Measurements from ENCODE around the gene FRMPD1. TPM values are rescaled to one million over a fixed set of nuclear protein-coding genes. Genes with fewer than 3 reads are reported as not detected.

The FRMPD1 gene
- total and polyA plus RNA-seq, 4 donors, result 0.06 to 0.25 (median 0.06) TPM; not detected in 1

DNA sequence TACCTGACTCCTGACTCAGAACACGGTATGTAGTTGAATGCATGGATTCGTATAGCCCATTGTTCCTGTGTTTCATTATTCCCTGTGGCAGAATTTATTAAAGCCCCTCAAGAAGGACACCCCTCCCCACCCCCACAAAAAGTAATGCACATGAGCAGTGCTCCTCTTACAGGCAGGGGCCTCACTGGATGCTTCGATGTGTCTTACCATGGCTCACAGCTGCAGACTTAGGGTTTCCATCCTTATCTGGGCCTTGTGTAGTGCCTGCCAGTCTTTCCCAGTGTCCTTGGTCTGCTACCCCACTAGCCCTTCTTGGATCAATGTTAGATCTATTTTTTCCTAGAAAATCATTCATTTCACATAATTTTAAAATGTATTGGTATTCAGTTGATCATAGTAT lies 119.2 kb downstream of the FRMPD1 start:
- H3K9me3 ChIP-seq (ENCODE audit: control insufficient read depth in 4 of 4, insufficient read depth in 3 of 4, low read length in 3 of 4), result no peaks in the 10 kb centered on the region
- TF ChIP-seq, protein P1, sequence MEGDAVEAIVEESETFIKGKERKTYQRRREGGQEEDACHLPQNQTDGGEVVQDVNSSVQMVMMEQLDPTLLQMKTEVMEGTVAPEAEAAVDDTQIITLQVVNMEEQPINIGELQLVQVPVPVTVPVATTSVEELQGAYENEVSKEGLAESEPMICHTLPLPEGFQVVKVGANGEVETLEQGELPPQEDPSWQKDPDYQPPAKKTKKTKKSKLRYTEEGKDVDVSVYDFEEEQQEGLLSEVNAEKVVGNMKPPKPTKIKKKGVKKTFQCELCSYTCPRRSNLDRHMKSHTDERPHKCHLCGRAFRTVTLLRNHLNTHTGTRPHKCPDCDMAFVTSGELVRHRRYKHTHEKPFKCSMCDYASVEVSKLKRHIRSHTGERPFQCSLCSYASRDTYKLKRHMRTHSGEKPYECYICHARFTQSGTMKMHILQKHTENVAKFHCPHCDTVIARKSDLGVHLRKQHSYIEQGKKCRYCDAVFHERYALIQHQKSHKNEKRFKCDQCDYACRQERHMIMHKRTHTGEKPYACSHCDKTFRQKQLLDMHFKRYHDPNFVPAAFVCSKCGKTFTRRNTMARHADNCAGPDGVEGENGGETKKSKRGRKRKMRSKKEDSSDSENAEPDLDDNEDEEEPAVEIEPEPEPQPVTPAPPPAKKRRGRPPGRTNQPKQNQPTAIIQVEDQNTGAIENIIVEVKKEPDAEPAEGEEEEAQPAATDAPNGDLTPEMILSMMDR (IDR thresholded peaks at IDR 0.05; ENCODE audit: control extremely low read depth, extremely low read depth), result no peak
- ATAC-seq (ENCODE audit: insufficient read depth, low FRiP score) (no peak), DNase-seq (no peak)
- no peak overlapping the region for H3K9ac ChIP-seq (ENCODE audit: insufficient read depth in 1 of 2, low read length in 2 of 2)
- no peaks in the 10 kb centered on the region for H3K4me1 ChIP-seq (ENCODE audit: control insufficient read depth in 5 of 5, insufficient read depth in 5 of 5, low read length in 5 of 5)
- WGBS, 2 donors, result 96 to 97% methylated on average over 3 of the region's 3 CpGs
- no peak overlapping the region for H3K4me3 ChIP-seq
- H3K27ac ChIP-seq (ENCODE audit: low read depth in 1 of 2, low read length in 1 of 2), result no peak overlapping the region
- peaks cover 5 to 17% (median 8%) of the 10 kb centered on the region in 4 donors for H3K36me3 ChIP-seq (ENCODE audit: control insufficient read depth in 4 of 4, insufficient read depth in 4 of 4, low read length in 4 of 4)
- H3K27me3 ChIP-seq (ENCODE audit: control insufficient read depth in 3 of 3, insufficient read depth in 3 of 3, low read length in 2 of 3), result no peaks in the 10 kb centered on the region

DNA sequence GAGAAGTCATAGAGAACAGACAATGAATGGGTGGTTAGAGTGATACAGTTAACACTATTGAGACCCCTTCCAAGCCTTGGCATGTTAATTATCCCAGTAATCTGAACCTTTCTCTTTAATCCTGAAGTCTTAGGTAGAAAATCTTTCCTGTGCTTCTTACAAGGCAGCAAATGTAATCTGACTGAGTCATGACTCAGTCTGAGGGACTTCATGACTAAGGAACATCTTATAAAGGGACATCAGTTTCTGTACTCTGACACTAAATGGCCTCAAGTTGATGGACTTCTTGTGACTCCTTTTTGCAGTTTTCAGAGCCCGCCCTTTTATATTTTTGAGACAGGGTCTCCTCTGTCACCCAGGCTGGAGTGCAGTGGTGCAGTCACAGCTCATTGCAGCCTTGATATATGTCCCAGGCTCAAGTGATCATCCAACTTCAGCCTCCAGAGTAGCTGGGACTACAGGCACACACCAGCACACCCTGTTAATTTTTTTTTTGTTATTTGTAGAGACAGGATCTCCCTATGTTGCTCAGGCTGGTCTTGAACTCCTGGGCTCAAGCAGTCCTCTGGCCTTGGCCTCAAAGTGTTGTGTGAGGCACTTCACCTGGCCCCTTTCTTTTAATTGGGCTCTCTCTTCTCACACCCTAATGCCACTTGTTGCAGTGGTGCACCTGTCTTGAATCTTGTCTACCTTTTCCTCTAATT lies 124.6 kb downstream of the FRMPD1 start:
- no peaks in the 10 kb centered on the region for H3K9me3 ChIP-seq (ENCODE audit: control insufficient read depth in 4 of 4, insufficient read depth in 3 of 4, low read length in 3 of 4)
- 95 to 100% methylated on average over 1 of the region's 1 CpG for WGBS, 2 donors
- no peak overlapping the region for H3K9ac ChIP-seq (ENCODE audit: insufficient read depth in 1 of 2, low read length in 2 of 2)
- TF ChIP-seq, protein P1 (IDR thresholded peaks at IDR 0.05; ENCODE audit: control extremely low read depth, extremely low read depth), result no peak
- DNase-seq, result no peak
- no peak overlapping the region for H3K4me3 ChIP-seq
- no peak for ATAC-seq (ENCODE audit: insufficient read depth, low FRiP score)
- H3K27me3 ChIP-seq (ENCODE audit: control insufficient read depth in 3 of 3, insufficient read depth in 3 of 3, low read length in 2 of 3), result no peaks in the 10 kb centered on the region
- peaks cover 10 to 24% (median 20%) of the 10 kb centered on the region in 4 donors for H3K36me3 ChIP-seq (ENCODE audit: control insufficient read depth in 4 of 4, insufficient read depth in 4 of 4, low read length in 4 of 4)
- H3K27ac ChIP-seq (ENCODE audit: low read depth in 1 of 2, low read length in 1 of 2), result no peak overlapping the region
- no peaks in the 10 kb centered on the region for H3K4me1 ChIP-seq (ENCODE audit: control insufficient read depth in 5 of 5, insufficient read depth in 5 of 5, low read length in 5 of 5)

DNA sequence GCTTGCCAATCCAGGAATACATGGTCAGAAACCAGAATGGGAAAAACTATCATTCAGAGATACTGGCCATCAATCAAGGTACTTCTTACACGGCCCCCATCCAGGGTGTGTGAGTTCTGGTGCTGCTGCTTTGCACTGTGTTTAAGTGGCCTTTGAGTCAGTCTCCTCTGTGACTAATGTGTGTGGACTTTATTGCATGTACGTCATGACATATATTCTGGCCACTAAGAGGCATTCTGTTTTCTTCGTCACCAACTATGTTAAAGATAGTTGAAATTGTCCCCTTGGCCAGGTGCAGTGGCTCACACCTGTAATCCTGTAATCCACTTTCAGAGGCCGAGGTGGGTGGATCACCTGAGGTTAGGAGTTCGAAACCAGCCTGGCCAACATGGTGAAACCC lies 125.6 kb downstream of the FRMPD1 start:
- TF ChIP-seq, protein P1 (IDR thresholded peaks at IDR 0.05; ENCODE audit: control extremely low read depth, extremely low read depth), result no peak
- no peak for ATAC-seq (ENCODE audit: insufficient read depth, low FRiP score)
- peaks cover 17 to 27% (median 23%) of the 10 kb centered on the region in 4 donors for H3K36me3 ChIP-seq (ENCODE audit: control insufficient read depth in 4 of 4, insufficient read depth in 4 of 4, low read length in 4 of 4)
- H3K4me3 ChIP-seq, result no peak overlapping the region
- no peaks in the 10 kb centered on the region for H3K4me1 ChIP-seq (ENCODE audit: control insufficient read depth in 5 of 5, insufficient read depth in 5 of 5, low read length in 5 of 5)
- no peak overlapping the region for H3K9ac ChIP-seq (ENCODE audit: insufficient read depth in 1 of 2, low read length in 2 of 2)
- DNase-seq, result no peak
- no peak overlapping the region for H3K27ac ChIP-seq (ENCODE audit: low read depth in 1 of 2, low read length in 1 of 2)
- H3K27me3 ChIP-seq (ENCODE audit: control insufficient read depth in 3 of 3, insufficient read depth in 3 of 3, low read length in 2 of 3), result no peaks in the 10 kb centered on the region
- H3K9me3 ChIP-seq (ENCODE audit: control insufficient read depth in 4 of 4, insufficient read depth in 3 of 4, low read length in 3 of 4), result no peaks in the 10 kb centered on the region
- WGBS, 2 donors, result 91 to 93% methylated on average over 5 of the region's 5 CpGs
